ENCODE data around the gene NUDT19. TPM values are rescaled to one million over a fixed set of nuclear protein-coding genes. Genes with fewer than 3 reads are reported as not detected.
"Not testable (repeated sequence)": the region's sequence is repeated elsewhere in the genome, so short reads cannot be mapped to it uniquely, and the experiment has no call there.

NUDT19 gene
- total RNA-seq = 23.8 TPM
- long read RNA-seq, transcript NUDT19-201 (3 exons, 2,967 nt) = major isoform, 5 of 11 reads
- long read RNA-seq, partial matches to known transcripts = 0 of 11 reads
- long read RNA-seq, other reads (novel, unspliced or antisense) = 6 of 11 reads

GRCh38 chr19:32691291-32691951 is at the start of gene NUDT19:
Gene NUDT19 (plus strand): TSS chr19:32691821. CDS start chr19:32691961, 140 bp downstream.
- ATAC-seq (peak; percentile 95), DNase-seq (ENCODE audit: missing footprints) (peak; percentile 92)
- intact Hi-C loops (cut with DNase I) = loop anchor here (5.0 kb wide), 1 partner anchor 109 kb away; the partner anchor contains the start of gene PDCD5

GRCh38 chr19:32642771-32643170 is 48.9 kb upstream of the NUDT19 start:
- intact Hi-C loops (cut with DNase I) = no loop called here
- DNase-seq (ENCODE audit: missing footprints) (peak; percentile 50), ATAC-seq (no peak)

GRCh38 chr19:32646556-32646955 is 45.1 kb upstream of the NUDT19 start:
- intact Hi-C loops (cut with DNase I) = no loop called here
- ATAC-seq (no peak), DNase-seq (ENCODE audit: missing footprints) (no peak)

- ATAC-seq = no peak
- intact Hi-C loops (cut with DNase I) = no loop called here
- no peak for DNase-seq (ENCODE audit: missing footprints)
These were observed 44.3 kb upstream of the NUDT19 start for GRCh38 chr19:32647361-32647760.

GRCh38 chr19:32649751-32650150 is 41.9 kb upstream of the NUDT19 start:
- intact Hi-C loops (cut with DNase I) = loop anchor here (1.0 kb wide), 1 partner anchor 26 kb away; the partner anchor contains the start of genes ANKRD27 and RGS9BP
- DNase-seq (ENCODE audit: missing footprints) (peak; percentile 75), ATAC-seq (peak; percentile 79)

- intact Hi-C loops (cut with DNase I) = no loop called here
- peak; percentile 17 for DNase-seq (ENCODE audit: missing footprints)
- ATAC-seq = no peak
These were observed 41.0 kb upstream of the NUDT19 start for GRCh38 chr19:32650671-32651070.

GRCh38 chr19:32651729-32652140 is 39.9 kb upstream of the NUDT19 start:
- ATAC-seq (peak; percentile 80), DNase-seq (ENCODE audit: missing footprints) (peak; percentile 66)
- intact Hi-C loops (cut with DNase I) = no loop called here

- intact Hi-C loops (cut with DNase I); ATAC-seq: not testable (repeated sequence)
- DNase-seq (ENCODE audit: missing footprints) = peak; percentile 56
These were observed 39.3 kb upstream of the NUDT19 start for GRCh38 chr19:32652331-32652730.

- intact Hi-C loops (cut with DNase I) = no loop called here
- DNase-seq (ENCODE audit: missing footprints) (peak; percentile 90), ATAC-seq (peak; percentile 47)
These were observed 38.6 kb upstream of the NUDT19 start for GRCh38 chr19:32652894-32653598.

- DNase-seq (ENCODE audit: missing footprints) (peak; percentile 30), ATAC-seq (no peak)
- intact Hi-C loops (cut with DNase I) = no loop called here
These were observed 38.1 kb upstream of the NUDT19 start for GRCh38 chr19:32653599-32653915.

GRCh38 chr19:32656379-32656778 is 35.2 kb upstream of the NUDT19 start:
- intact Hi-C loops (cut with DNase I); ATAC-seq; DNase-seq (ENCODE audit: missing footprints): not testable (repeated sequence)

GRCh38 chr19:32658075-32658474 is 33.5 kb upstream of the NUDT19 start:
- intact Hi-C loops (cut with DNase I) = no loop called here
- peak; percentile 52 for DNase-seq (ENCODE audit: missing footprints)
- ATAC-seq = no peak

GRCh38 chr19:32658527-32658926 is 33.1 kb upstream of the NUDT19 start:
- DNase-seq (ENCODE audit: missing footprints) (peak; percentile 46), ATAC-seq (no peak)
- intact Hi-C loops (cut with DNase I) = no loop called here

GRCh38 chr19:32661318-32661717 is 30.3 kb upstream of the NUDT19 start:
- no peak for DNase-seq (ENCODE audit: missing footprints)
- intact Hi-C loops (cut with DNase I) = no loop called here
- no peak for ATAC-seq

GRCh38 chr19:32662186-32662585 is 29.4 kb upstream of the NUDT19 start:
- DNase-seq (ENCODE audit: missing footprints) (peak; percentile 37), ATAC-seq (no peak)
- intact Hi-C loops (cut with DNase I) = no loop called here

- peak; percentile 51 for ATAC-seq
- intact Hi-C loops (cut with DNase I) = no loop called here
- DNase-seq (ENCODE audit: missing footprints) = no peak
These were observed 25.5 kb upstream of the NUDT19 start for GRCh38 chr19:32666084-32666483.

- DNase-seq (ENCODE audit: missing footprints) (no peak), ATAC-seq (no peak)
- intact Hi-C loops (cut with DNase I) = no loop called here
These were observed 22.3 kb upstream of the NUDT19 start for GRCh38 chr19:32669310-32669709.

- intact Hi-C loops (cut with DNase I) = loop anchor here (10.0 kb wide), 1 partner anchor 67 kb away; no protein-coding TSS in a partner anchor
- DNase-seq (ENCODE audit: missing footprints) = no peak
These were observed 19.6 kb upstream of the NUDT19 start for GRCh38 chr19:32671883-32672593.

GRCh38 chr19:32672841-32673240 is 18.8 kb upstream of the NUDT19 start:
- no peak for ATAC-seq
- intact Hi-C loops (cut with DNase I) = loop anchor here (10.0 kb wide), 1 partner anchor 68 kb away; no protein-coding TSS in a partner anchor
- no peak for DNase-seq (ENCODE audit: missing footprints)

More at GRCh38 chr19:32671883-32672593, 19.6 kb upstream of the NUDT19 start:
- ATAC-seq = no peak

All from Right ventricle myocardium inferior (tissue), 1 donor.